ENCODE measurements around the gene OPA1. TPM values are rescaled to one million over a fixed set of nuclear protein-coding genes. Genes with fewer than 3 reads are reported as not detected.
"Not testable (repeated sequence)": the region's sequence is repeated elsewhere in the genome, so short reads cannot be mapped to it uniquely, and the experiment has no call there.

Gene OPA1
- total RNA-seq, 1 donor from 2014 or later = 29.3 TPM

DNA sequence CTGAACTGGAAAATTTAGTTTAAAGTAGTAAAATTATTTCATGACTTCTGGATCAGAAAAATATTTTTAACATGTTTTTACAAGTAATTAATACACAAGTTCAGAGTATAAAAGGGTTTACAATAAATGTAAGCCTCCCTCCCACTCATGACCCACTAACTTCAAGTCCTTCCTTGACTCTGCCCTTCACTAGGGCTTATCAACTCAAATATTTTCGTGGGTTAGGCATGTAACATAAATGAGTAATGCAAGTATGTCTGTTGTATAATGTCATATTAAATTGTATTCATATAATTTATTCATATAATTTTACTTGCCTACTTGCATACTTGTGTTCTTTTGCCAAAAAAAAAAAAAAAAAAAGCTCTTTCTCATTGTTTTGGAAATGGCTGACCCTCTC, 3.4 kb upstream of the OPA1 start:
- ATAC-seq (no peak), DNase-seq (ENCODE audit: low spot score) (no peak)

GRCh38 chr3:193590088-193590856, 2.7 kb upstream of the OPA1 start:
- DNase-seq (ENCODE audit: low spot score) (no peak), ATAC-seq (no peak)

DNA sequence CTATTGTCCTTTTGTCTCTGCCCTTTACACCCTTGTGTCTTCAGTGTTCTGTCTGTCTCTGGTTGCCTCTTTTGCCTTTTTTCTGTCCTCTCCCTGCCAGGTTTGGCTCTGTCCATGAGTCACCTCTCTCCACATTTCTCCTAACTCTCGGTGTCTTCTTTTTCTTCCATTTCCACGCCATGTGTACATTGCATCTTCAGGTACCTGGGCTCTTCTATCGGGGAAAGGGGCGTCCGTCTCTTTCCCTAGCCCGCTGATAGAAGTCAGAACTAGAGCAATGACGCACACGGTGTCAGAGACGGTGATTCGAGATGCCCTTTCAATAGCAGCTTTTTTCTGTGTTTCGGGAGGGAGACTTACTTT, 641 bp downstream of the OPA1 start:
- DNase-seq (ENCODE audit: low spot score) = no peak
- ATAC-seq = peak; percentile 3

DNA sequence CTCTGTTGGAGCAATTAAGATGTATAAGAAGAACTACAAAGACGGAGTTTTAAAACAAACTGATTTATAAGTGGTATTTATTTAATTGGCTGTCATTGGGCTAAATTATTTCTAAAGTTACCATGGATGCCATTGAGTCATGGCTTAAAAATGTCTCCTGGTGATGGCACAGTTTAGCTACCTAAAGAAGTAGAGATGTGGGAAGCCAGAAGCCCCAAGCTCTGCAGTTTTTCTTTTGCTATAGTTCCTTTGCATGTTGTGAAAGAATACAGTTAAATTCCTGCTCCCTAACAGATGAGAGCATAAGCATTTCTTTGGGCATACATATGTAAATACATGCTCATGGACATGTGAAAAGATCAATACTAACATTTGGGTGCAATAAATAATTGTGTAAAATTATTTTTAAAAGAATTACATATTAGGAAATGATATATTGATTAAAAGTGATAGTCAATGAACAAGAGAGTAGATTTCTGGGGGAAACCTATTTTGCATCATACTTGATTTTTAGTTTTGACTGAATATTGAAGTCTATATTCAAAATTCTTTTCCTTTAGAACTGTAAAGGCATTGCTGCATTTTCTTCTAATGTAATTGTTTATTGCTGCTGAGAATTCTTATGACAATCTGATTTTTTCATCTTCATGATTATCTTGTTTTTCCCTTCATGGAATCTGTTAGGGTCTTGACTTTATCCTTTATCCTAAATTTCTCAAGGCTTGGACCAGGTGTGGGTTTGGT, 2.1 kb downstream of the OPA1 start:
- no peak for ATAC-seq
- DNase-seq (ENCODE audit: low spot score) = no peak

- no peak for ATAC-seq
- no peak for DNase-seq (ENCODE audit: low spot score)
Observed at GRCh38 chr3:193595939-193596487, 3.0 kb downstream of the OPA1 start.

DNA sequence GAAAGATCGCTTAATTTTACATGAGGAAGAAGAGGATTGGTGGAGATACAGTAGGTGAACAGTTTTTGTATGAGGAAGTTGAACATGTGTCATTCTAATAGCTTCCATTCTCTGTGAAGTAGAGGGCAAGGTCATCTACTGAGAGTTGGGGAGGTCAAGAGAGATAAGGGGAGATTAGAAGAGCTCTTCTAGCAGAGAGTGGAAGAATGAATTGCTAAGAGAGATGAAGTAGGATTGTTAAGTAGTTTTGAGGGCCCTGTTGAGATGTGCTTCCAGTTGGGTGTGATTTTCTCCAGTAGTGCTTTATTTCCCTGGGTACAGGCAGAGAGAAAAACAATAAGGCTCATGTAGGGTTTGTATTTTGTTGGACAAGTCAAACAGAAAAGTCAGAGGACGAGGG, 5.2 kb downstream of the OPA1 start:
- no peak for DNase-seq (ENCODE audit: low spot score)
- no peak for ATAC-seq

DNA sequence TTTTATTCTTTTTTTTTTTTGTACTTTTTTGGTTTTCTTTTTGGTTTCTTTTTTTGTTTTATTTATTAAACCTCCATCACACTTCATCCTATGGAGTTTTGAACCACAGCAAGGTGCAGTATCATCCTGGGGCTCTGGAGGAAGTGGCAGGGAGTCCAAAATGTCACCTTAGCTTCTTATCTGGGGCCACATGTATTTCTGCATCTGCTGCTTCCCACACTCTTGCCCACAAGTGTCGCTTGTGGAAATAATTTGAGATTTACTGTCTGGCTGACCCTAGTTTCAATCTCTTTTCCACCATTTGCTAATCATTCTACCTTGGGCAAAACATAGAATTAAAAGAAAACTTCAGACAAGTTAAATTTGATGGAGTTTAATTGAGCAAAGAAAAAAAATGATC, 6.4 kb downstream of the OPA1 start:
- no peak for DNase-seq (ENCODE audit: low spot score)
- ATAC-seq = no peak

DNA sequence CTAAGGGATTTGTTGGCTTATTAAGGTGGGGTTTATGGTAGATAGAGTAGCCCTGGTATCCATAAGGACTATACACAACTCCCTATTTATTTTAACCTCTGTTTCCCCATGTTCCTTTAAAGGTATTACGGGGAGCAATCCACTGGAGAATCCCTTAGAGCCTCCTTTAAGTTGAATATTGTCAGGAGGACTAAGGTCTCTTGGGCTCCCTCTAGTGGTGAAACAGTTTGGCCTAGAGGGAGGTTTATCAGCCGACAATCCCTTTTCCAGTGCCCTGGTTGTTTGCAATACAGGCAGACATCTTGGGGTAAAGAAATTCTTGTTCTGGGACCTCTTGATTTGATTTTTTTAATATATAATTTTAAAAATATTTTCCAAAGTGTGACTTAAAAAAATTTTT, 12.9 kb downstream of the OPA1 start:
- ATAC-seq = peak; percentile 96
- DNase-seq (ENCODE audit: low spot score) = no peak

GRCh38 chr3:193606892-193607291, 13.9 kb downstream of the OPA1 start:
- ATAC-seq; DNase-seq (ENCODE audit: low spot score): not testable (repeated sequence)

DNA sequence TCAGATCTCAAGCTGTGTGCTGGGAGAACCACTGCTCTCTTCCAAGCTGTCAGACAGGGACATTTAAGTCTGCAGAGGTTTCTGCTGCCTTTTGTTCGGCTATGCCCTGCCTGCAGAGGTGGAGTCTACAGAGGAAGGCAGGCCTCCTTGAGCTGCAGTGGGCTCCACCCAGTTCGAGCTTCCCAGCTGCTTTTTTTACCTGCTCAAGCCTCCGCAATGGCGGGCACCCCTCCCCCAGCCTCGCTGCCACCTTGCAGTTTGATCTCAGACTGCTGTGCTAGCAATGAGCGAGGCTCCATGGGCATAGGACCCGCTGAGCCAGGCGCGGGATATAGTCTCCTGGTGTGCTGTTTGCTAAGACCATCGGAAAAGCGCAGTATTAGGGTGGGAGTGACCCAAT, 17.5 kb downstream of the OPA1 start:
- not testable (repeated sequence) for ATAC-seq; DNase-seq (ENCODE audit: low spot score)

- ATAC-seq = no peak
- DNase-seq (ENCODE audit: low spot score) = no peak
Observed at GRCh38 chr3:193614430-193614829, 21.4 kb downstream of the OPA1 start.

DNA sequence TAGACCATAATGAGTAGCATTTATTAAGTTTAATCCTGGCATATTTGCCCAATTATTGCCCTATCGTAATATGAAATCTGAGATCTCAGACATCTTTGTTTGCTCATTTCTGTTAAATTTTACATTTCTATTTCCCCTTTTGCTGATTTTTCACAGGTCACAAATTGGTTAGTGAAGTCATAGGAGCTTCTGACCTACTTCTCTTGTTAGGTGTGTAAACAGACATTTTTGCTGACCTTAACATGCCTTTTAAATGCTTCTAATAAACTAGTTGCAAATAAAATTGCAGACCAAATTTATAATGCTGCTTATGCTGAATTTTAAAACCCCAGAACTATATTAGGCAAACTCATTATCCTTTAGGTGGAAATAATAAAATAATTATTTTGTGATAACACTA, 24.6 kb downstream of the OPA1 start:
- ATAC-seq (peak; percentile 76), DNase-seq (ENCODE audit: low spot score) (no peak)

DNA sequence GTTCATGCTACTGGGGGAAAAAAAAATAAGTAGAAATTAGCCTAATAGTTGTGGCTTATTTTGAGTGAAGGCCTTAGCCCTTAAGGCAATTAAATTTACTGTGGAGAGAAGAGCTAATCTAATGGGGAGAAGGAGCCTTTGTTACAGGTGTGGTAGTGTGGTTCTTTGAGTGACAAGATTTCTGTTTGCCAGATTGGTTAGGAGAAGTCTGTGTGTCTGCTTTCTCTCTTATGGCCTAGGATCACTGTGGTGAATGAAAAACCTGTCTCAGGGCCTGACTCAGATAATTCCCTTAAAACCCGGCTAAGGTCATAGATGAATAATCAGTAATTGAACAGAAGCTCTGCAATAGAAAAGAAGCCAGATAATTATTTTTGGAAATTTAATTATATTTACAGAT, 27.0 kb downstream of the OPA1 start:
- DNase-seq (ENCODE audit: low spot score) = no peak

GRCh38 chr3:193620650-193621049, 27.6 kb downstream of the OPA1 start:
- ATAC-seq = peak; percentile 17
- no peak for DNase-seq (ENCODE audit: low spot score)

More for the DNA sequence above, 27.0 kb downstream of the OPA1 start:
- ATAC-seq = no peak

DNA sequence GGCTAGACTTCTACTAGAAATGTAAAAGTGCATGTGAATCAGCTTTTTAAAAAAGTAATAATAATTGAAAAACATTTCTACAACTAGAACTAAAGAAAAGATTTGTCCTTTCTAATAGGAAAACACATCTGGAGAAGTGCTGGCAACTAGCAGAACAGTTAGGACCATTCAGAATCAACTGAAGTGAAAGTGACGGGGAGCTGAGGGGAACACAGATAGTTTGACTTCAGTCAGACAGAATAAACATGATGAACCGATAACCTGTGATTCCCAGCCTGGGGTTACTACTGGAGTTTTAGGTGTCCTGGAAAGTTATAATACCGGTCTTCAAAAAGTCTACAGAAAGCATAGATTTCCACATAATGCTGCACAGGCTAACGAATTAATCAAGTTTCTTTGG, 28.1 kb downstream of the OPA1 start:
- DNase-seq (ENCODE audit: low spot score) = no peak

DNA sequence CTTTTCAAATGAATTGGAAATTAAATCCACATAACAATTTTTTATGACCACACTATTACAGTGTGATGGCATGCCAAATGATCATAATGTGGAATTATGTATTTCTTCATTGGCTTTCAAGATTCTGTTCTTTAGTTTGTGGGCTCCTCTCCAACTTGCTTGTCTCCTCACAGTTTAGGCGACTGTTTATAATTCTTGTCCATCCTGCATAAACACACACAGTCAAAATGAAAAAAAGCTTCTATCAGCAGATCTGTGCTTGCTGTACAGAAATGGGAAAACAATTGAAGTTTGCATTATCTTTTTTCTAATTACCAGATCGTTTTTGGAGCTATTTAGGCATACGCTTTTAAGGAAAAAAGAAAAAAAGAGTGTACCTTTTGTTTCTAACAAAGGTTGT, 37.0 kb downstream of the OPA1 start:
- DNase-seq (ENCODE audit: low spot score) = no peak
- ATAC-seq = no peak

More for the DNA sequence above, 28.1 kb downstream of the OPA1 start:
- peak; percentile 79 for ATAC-seq

- ATAC-seq = no peak
- DNase-seq (ENCODE audit: low spot score) = no peak
Observed at GRCh38 chr3:193637831-193638230, 44.8 kb downstream of the OPA1 start.

- no peak for ATAC-seq
Observed at GRCh38 chr3:193638833-193639232, 45.8 kb downstream of the OPA1 start.

DNA sequence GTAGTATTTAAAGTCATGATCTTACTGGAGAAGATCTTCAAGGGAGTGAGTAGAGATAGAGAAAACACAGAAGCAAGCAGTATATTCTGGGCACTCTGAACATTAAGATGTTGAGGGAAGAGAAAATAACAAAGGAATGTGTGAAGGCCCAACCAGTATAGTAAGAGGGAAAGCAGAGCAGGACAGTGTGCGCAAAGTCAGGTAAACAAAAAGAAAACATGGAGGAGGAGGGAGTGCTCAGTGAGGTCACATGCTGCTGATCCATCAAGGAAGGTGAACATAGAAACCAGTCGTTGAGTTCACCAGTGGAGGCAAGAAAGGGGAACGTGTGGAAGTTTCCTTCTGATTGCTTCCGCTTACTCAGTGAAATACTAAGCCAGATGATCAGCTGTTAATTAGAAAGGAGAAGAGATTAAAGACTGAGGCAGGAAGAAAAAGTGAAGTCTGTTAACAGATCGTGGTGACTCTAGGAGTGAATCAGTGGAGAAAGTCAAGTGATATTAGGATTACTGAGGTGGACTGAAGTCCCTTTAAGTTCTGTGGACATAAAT, 47.2 kb downstream of the OPA1 start:
- ATAC-seq (no peak), DNase-seq (ENCODE audit: low spot score) (no peak)

More at GRCh38 chr3:193638833-193639232, 45.8 kb downstream of the OPA1 start:
- no peak for DNase-seq (ENCODE audit: low spot score)

DNA sequence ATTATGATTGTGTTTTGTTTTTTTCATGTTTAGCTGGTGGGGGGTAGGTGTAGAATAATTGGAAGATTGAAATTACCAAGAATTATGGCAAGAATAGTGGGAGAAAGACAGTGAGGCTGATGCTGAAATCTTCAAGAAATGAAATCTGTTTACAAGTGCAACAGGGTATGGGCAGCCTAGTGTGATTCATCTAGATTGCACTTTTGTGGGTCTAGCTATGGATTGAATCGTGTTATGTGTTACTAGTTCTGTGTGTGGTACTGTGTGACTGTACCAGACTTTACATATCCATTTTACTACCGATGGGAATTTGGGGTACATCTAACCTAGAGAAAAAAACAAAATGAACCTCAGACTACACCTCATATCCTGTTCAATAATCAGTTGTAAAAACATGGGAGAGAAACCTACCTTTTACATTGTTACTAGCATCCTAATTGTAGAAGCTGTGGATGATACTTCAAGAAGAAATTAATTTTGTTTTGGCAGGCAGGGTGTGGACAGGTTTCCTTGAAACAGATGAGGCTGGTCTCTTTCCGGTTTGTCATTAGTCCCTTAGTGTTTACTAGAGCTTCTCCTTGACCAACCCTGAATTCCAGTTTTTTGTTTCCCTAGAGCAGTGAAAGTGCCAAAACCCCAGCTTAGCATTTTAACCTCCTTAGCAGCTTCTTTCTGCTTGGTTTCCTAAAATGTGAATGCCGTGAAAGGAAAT, 47.9 kb downstream of the OPA1 start:
- DNase-seq (ENCODE audit: low spot score) (no peak), ATAC-seq (no peak)

DNA sequence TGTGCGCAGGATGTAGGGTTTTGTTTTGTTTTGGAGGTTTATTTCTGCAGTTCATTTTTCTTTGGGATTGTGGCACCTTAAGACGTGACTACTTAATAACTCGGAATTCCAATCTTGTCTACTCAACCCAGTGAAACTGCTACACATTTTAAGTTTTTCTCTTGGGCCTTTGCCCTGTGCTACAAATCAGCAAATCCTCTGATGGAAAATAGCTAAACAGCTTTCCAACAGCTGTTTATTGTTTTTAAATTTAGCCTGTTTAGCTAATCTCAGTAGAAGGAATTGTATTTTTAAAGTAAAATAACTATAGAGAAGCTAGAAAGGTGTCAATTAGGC, 48.4 kb downstream of the OPA1 start:
- no peak for ATAC-seq

More for the DNA sequence above, 48.4 kb downstream of the OPA1 start:
- no peak for DNase-seq (ENCODE audit: low spot score)

Data from left lobe of liver (tissue), 2 donors.